Measurements from ENCODE around the gene VMP1.
"Not testable (repeated sequence)": the region's sequence is repeated elsewhere in the genome, so short reads cannot be mapped to it uniquely, and the experiment has no call there.

The VMP1 gene

GRCh38 chr17:59845595-59846393 is 138.3 kb downstream of the VMP1 start:
- peak; percentile 44 for TF ChIP-seq POLR2A (IDR thresholded peaks at IDR 0.05; ENCODE audit: low read depth, low read length)
- FAIRE-seq: no peak
- no peak for DNase-seq (ENCODE audit: insufficient read length, low spot score)

- DNase-seq (ENCODE audit: insufficient read length, low spot score) (no peak), FAIRE-seq (peak; percentile 57)
- TF ChIP-seq POLR2A (IDR thresholded peaks at IDR 0.05; ENCODE audit: low read depth, low read length): peak; percentile 19; the same call in 1 of the 2 replicates
Observed at GRCh38 chr17:59846394-59847165, 139.1 kb downstream of the VMP1 start.

GRCh38 chr17:59848385-59848668 is 140.9 kb downstream of the VMP1 start:
- FAIRE-seq (no peak), DNase-seq (ENCODE audit: insufficient read length, low spot score) (no peak)
- no peak for TF ChIP-seq POLR2A (IDR thresholded peaks at IDR 0.05; ENCODE audit: low read depth, low read length)

- no peak for DNase-seq (ENCODE audit: insufficient read length, low spot score)
- FAIRE-seq: no peak
- TF ChIP-seq POLR2A (IDR thresholded peaks at IDR 0.05; ENCODE audit: low read depth, low read length): no peak
Observed at GRCh38 chr17:59848778-59849177, 141.3 kb downstream of the VMP1 start.

GRCh38 chr17:59850311-59850710 is 142.9 kb downstream of the VMP1 start:
- FAIRE-seq: not testable (repeated sequence)

GRCh38 chr17:59851439-59852375 is 144.3 kb downstream of the VMP1 start:
- FAIRE-seq (no peak), DNase-seq (ENCODE audit: insufficient read length, low spot score) (no peak)
- TF ChIP-seq POLR2A (IDR thresholded peaks at IDR 0.05; ENCODE audit: low read depth, low read length): peak; percentile 42; the same call in 1 of the 2 replicates

More at GRCh38 chr17:59850311-59850710, 142.9 kb downstream of the VMP1 start:
- not testable (repeated sequence) for DNase-seq (ENCODE audit: insufficient read length, low spot score)

GRCh38 chr17:59852847-59853167 is 145.4 kb downstream of the VMP1 start:
- not testable (repeated sequence) for FAIRE-seq; DNase-seq (ENCODE audit: insufficient read length, low spot score)

- FAIRE-seq: peak; percentile 79
- DNase-seq (ENCODE audit: insufficient read length, low spot score): peak; percentile 74
Observed at GRCh38 chr17:59853168-59853918, 145.9 kb downstream of the VMP1 start.

GRCh38 chr17:59853919-59854729 is 146.7 kb downstream of the VMP1 start:
- not testable (repeated sequence) for FAIRE-seq; DNase-seq (ENCODE audit: insufficient read length, low spot score)

More at GRCh38 chr17:59853168-59853918, 145.9 kb downstream of the VMP1 start:
- TF ChIP-seq POLR2A (IDR thresholded peaks at IDR 0.05; ENCODE audit: low read depth, low read length): no peak

- DNase-seq (ENCODE audit: insufficient read length, low spot score) (no peak), FAIRE-seq (no peak)
Observed at GRCh38 chr17:59856859-59857794, 149.7 kb downstream of the VMP1 start.

GRCh38 chr17:59858167-59858816 is 150.8 kb downstream of the VMP1 start:
- FAIRE-seq (no peak), DNase-seq (ENCODE audit: insufficient read length, low spot score) (no peak)
- TF ChIP-seq POLR2A (IDR thresholded peaks at IDR 0.05; ENCODE audit: low read depth, low read length): no peak

More at GRCh38 chr17:59856859-59857794, 149.7 kb downstream of the VMP1 start:
- no peak for TF ChIP-seq POLR2A (IDR thresholded peaks at IDR 0.05; ENCODE audit: low read depth, low read length)
